Measurements from ENCODE around the gene ZNF83.

Gene ZNF83

GRCh38 chr19:52566588-52566987 is 71.6 kb downstream of the ZNF83 start:
- FAIRE-seq: no peak

GRCh38 chr19:52566121-52566520 is 72.0 kb downstream of the ZNF83 start:
- no peak for FAIRE-seq
